Esophagus squamous epithelium (tissue), 5 donors: ENCODE data around the gene RNASE8. TPM values are rescaled to one million over a fixed set of nuclear protein-coding genes. Genes with fewer than 3 reads are reported as not detected.

ENCODE experiments used
- DNase-seq: peaks from one replicate; lab custom pipeline; 2025; lab: John Stamatoyannopoulos, UW
- H3K27ac ChIP-seq, 4 donors: fragments of 200-600 bp; sonication (generic); one replicate each; pipeline ENCODE4 v1.5.1; 2016 to 2019; ENCODE audit warnings: mild to moderate bottlenecking in 1 of 4
- H3K27me3 ChIP-seq, 4 donors: fragments of 200-600 bp; sonication (generic); 1 replicate in 3 of 4; 2 replicates in 1 of 4; pipeline versions ENCODE4 v1.5.1 to v1.6.0; 2017 to 2021; ENCODE audit warnings: antibody characterized with exemption in 1 of 4
- H3K36me3 ChIP-seq, 3 donors: fragments of 200-600 bp; sonication (generic); one replicate each; pipeline ENCODE4 v1.5.1; 2016 to 2019
- H3K4me1 ChIP-seq, 3 donors: fragments of 200-600 bp; sonication (generic); one replicate each; pipeline ENCODE4 v1.5.1; 2017 to 2019
- H3K4me3 ChIP-seq, 4 donors: fragments of 200-600 bp; sonication (generic); 1 replicate in 3 of 4; 2 replicates in 1 of 4; pipeline ENCODE4 v1.5.1; 2016 to 2019; ENCODE audit warnings: mild to moderate bottlenecking in 2 of 4, moderate library complexity in 1 of 4
- H3K9me3 ChIP-seq, 3 donors: fragments of 200-600 bp; sonication (generic); one replicate each; pipeline ENCODE4 v1.5.1; 2016 to 2019
- CTCF ChIP-seq, 6 experiments: fragments of 450-650 bp in 4 of 6; fragments of 200-600 bp in 2 of 6; sonication (generic) in 2 of 6; IDR thresholded peaks; one replicate each; pipeline ENCODE4 v1.5.1; 2016 to 2019; ENCODE audit warnings: antibody characterized with exemption in 6 of 6, mild to moderate bottlenecking in 4 of 6, moderate library complexity in 4 of 6
- POLR2A ChIP-seq, 4 donors: fragments of 450-650 bp; IDR thresholded peaks; one replicate each; pipeline ENCODE4 v1.6.1; 2017; ENCODE audit warnings: antibody characterized with exemption in 4 of 4, mild to moderate bottlenecking in 4 of 4, moderate library complexity in 3 of 4
- WGBS, 2 donors: methylation state at CpG; one replicate each; pipeline ENCODE4 v1.1.5; 2018; 5-methylcytosine and 5-hydroxymethylcytosine counted together
- intact Hi-C: fragments of 100-400 bp; cut with DNase I; formaldehyde crosslinking; loops from one replicate; pipeline ENCODE4 v1.15.0; 2022
- total RNA-seq, 4 donors: library from RNA; depleted of rRNA; stranded (reverse); fragments of >200 nt; gene quantifications; one replicate each; pipeline ENCODE4 v1.1.0, GENCODE V29; 2016
- donor health status: DM: yes; HTN: yes; CAD: no.

RNASE8 gene
- total RNA-seq, 4 donors from 2014 or later: not detected

- H3K27ac ChIP-seq: peak overlapping the region in 2 of 4 donors; percentile 5 to 11
- no peaks in the 10 kb centered on the region for H3K9me3 ChIP-seq
- 91% methylated on average over 10 to 14 of the region's 42 CpGs for WGBS, 2 donors
- intact Hi-C loops: loop anchor here (10.0 kb wide), 1 partner anchor 77 kb away; no protein-coding TSS in a partner anchor
- no peaks in the 10 kb centered on the region for H3K27me3 ChIP-seq
- H3K36me3 ChIP-seq: peaks cover 20 to 64% (median 25%) of the 10 kb centered on the region in 3 donors
- DNase-seq: no peak
- no peak overlapping the region for H3K4me3 ChIP-seq
- TF ChIP-seq POLR2A (IDR thresholded peaks at IDR 0.05) (no peak), CTCF (IDR thresholded peaks at IDR 0.05) (no peak)
- peaks cover 7 to 69% (median 23%) of the 10 kb centered on the region in 3 donors for H3K4me1 ChIP-seq
Observed at GRCh38 chr14:21091821-21092272, 34.2 kb downstream of the RNASE8 start.

GRCh38 chr14:21092273-21093011 lies 34.8 kb downstream of the RNASE8 start:
- no peak for DNase-seq
- 100% methylated on average over 1 of the region's 59 CpGs; no CpG with 5 or more reads in 1 of the 2 donors for WGBS, 2 donors
- H3K4me3 ChIP-seq: no peak overlapping the region
- intact Hi-C loops: loop anchor here (10.0 kb wide), 1 partner anchor 78 kb away; no protein-coding TSS in a partner anchor
- H3K27me3 ChIP-seq: no peaks in the 10 kb centered on the region
- peak overlapping the region in 2 of 4 donors; percentile 5 to 11 for H3K27ac ChIP-seq
- H3K9me3 ChIP-seq: no peaks in the 10 kb centered on the region
- peaks cover 20 to 59% (median 25%) of the 10 kb centered on the region in 3 donors for H3K36me3 ChIP-seq
- TF ChIP-seq POLR2A (IDR thresholded peaks at IDR 0.05) (no peak), CTCF (IDR thresholded peaks at IDR 0.05) (peak; percentile 100)
- peaks cover 7 to 69% (median 29%) of the 10 kb centered on the region in 3 donors for H3K4me1 ChIP-seq

- Histone ChIP-seq H3K4me3 (no peak overlapping the region), H3K36me3 (peaks cover 20 to 53% (median 25%) of the 10 kb centered on the region in 3 donors), H3K27me3 (no peaks in the 10 kb centered on the region), H3K9me3 (no peaks in the 10 kb centered on the region), H3K4me1 (peaks cover 7 to 69% (median 26%) of the 10 kb centered on the region in 3 donors), H3K27ac (no peak overlapping the region)
- intact Hi-C loops: loop anchor here (10.0 kb wide), 1 partner anchor 78 kb away; no protein-coding TSS in a partner anchor
- 86 to 87% methylated on average over 10 to 15 of the region's 36 CpGs for WGBS, 2 donors
- TF ChIP-seq CTCF (IDR thresholded peaks at IDR 0.05): no peak
- no peak for TF ChIP-seq POLR2A (IDR thresholded peaks at IDR 0.05)
- DNase-seq: no peak
Observed at GRCh38 chr14:21093018-21093417, 35.4 kb downstream of the RNASE8 start.

DNA sequence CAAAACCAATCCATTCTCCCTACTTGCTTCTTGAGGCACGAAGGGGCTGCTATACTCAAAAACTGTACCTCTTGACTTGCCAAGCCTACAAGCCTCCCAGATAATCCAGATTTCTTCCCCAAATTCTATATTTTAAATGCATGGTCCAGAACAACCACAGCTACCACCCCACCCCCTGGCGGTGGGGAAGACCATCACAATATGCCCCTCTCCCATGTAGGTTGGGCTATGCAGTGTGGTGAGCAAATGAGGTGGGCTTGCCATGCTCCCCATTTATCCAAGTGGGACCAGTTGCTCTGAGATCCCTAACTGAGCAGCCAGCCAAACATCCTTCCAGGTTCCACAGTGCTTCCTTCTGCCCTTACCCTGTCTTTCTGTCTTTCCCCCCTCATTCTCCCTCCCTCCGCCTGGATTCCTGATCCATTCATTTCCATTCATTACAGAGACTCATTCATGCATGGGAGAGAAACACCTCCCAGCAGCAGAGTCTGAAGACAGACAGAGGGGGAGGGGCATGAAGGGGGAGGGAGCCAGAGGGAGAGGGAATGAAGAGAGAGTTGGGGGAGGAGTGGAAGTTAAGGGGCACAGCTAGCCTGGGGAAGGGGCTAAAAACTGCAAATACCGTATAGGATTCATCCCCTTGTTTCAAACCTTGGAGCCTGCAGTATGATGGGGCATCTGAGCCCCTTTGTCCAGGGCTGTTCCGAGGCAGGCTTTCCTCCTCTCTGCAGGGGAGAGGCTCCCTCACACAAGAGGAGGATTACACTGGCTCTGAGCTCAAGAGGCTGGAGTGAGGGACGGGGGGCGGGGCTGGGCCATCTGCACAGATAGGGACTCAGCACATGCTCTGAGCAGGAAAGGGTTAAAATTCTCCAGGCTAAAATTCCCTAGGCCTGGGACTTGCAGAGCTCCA lies 36.4 kb downstream of the RNASE8 start:
- intact Hi-C loops: loop anchor here (10.0 kb wide), 1 partner anchor 79 kb away; no protein-coding TSS in a partner anchor
- no peak for TF ChIP-seq POLR2A (IDR thresholded peaks at IDR 0.05)
- TF ChIP-seq CTCF (IDR thresholded peaks at IDR 0.05): no peak

More for the DNA sequence above, 36.4 kb downstream of the RNASE8 start:
- no peaks in the 10 kb centered on the region for H3K9me3 ChIP-seq
- 37 to 44% methylated on average over 5 of the region's 7 CpGs for WGBS, 2 donors
- H3K27me3 ChIP-seq: no peaks in the 10 kb centered on the region
- DNase-seq: no peak
- H3K4me3 ChIP-seq: no peak overlapping the region
- H3K4me1 ChIP-seq: peaks cover 7 to 75% (median 26%) of the 10 kb centered on the region in 3 donors
- peaks cover 20 to 44% (median 25%) of the 10 kb centered on the region in 3 donors for H3K36me3 ChIP-seq
- peak overlapping the region in 1 of 4 donors; percentile 21 for H3K27ac ChIP-seq
